ENCODE data around the gene CPEB1. TPM values are rescaled to one million over a fixed set of nuclear protein-coding genes. Genes with fewer than 3 reads are reported as not detected.

Gene CPEB1
- total RNA-seq, 4 donors from 2014 or later = 1.3 to 5.0 (median 3.8) TPM

- DNase-seq (ENCODE audit: low spot score) = no peak
- TF ChIP-seq, protein P1, sequence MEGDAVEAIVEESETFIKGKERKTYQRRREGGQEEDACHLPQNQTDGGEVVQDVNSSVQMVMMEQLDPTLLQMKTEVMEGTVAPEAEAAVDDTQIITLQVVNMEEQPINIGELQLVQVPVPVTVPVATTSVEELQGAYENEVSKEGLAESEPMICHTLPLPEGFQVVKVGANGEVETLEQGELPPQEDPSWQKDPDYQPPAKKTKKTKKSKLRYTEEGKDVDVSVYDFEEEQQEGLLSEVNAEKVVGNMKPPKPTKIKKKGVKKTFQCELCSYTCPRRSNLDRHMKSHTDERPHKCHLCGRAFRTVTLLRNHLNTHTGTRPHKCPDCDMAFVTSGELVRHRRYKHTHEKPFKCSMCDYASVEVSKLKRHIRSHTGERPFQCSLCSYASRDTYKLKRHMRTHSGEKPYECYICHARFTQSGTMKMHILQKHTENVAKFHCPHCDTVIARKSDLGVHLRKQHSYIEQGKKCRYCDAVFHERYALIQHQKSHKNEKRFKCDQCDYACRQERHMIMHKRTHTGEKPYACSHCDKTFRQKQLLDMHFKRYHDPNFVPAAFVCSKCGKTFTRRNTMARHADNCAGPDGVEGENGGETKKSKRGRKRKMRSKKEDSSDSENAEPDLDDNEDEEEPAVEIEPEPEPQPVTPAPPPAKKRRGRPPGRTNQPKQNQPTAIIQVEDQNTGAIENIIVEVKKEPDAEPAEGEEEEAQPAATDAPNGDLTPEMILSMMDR (IDR thresholded peaks at IDR 0.05) = no peak
- no peak for ATAC-seq (ENCODE audit: low FRiP score)
These were observed 15.5 kb upstream of the CPEB1 start for GRCh38 chr15:82662641-82663040.

- ATAC-seq (ENCODE audit: low FRiP score) (no peak), DNase-seq (ENCODE audit: low spot score) (no peak)
- TF ChIP-seq, protein P1 (IDR thresholded peaks at IDR 0.05) = no peak
These were observed 13.2 kb upstream of the CPEB1 start for GRCh38 chr15:82660378-82660777.

- DNase-seq (ENCODE audit: low spot score) = no peak
These were observed 9.6 kb upstream of the CPEB1 start for GRCh38 chr15:82656641-82657266.

DNA sequence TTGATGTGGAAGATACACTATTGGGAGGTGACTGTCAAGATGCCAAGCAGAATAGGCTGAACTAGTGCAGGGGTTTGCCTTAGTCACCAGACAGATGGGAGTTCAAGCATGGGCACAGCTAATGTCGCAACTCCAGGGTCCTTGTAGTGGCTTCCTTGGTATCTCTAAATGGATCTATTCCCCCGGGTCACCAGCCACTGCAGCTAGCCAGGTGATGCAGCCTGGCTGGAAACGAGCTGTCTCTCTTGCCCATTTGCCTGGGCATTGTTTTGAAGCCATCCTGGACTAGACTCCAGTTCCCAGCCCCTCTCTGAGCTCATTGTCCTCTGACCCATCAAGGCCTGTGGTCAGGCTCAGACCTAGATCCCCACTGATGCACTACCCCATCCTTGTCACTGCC lies 8.4 kb upstream of the CPEB1 start:
- DNase-seq (ENCODE audit: low spot score) = no peak
- ATAC-seq (ENCODE audit: low FRiP score) = no peak
- TF ChIP-seq, protein P1 (IDR thresholded peaks at IDR 0.05) = no peak

More at GRCh38 chr15:82656641-82657266, 9.6 kb upstream of the CPEB1 start:
- no peak for ATAC-seq (ENCODE audit: low FRiP score)
- TF ChIP-seq, protein P1 (IDR thresholded peaks at IDR 0.05) = no peak

- ATAC-seq (ENCODE audit: low FRiP score) (no peak), DNase-seq (ENCODE audit: low spot score) (no peak)
- TF ChIP-seq, protein P1 (IDR thresholded peaks at IDR 0.05) = no peak
These were observed 6.5 kb upstream of the CPEB1 start for GRCh38 chr15:82653483-82654168.

GRCh38 chr15:82651708-82652107 lies 4.5 kb upstream of the CPEB1 start:
- no peak for DNase-seq (ENCODE audit: low spot score)
- TF ChIP-seq, protein P1 (IDR thresholded peaks at IDR 0.05) = no peak
- ATAC-seq (ENCODE audit: low FRiP score) = no peak

Data from omental fat pad (tissue), 4 donors.